ENCODE data around the gene PHACTR1.

The PHACTR1 gene

DNA sequence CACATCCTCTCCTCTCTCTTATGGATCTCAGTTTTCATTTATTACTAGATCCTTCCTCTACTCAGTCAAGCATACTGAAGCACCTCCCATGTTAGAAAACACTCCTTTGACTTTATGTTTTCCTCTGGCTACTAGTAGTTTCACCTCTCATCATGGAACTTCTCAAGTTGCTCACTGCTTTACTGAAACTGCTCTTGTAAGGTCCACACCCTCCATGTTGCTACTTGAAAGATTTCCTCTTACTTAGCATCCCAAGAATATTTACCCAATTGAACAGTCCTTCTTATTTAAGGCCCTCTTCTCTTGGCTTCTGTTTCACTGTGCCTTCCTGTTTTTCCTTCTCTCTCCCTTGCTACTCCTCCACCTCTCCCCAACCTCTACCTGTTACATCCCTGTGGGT lies 381.4 kb downstream of the PHACTR1 start:
- TF ChIP-seq, protein P1, sequence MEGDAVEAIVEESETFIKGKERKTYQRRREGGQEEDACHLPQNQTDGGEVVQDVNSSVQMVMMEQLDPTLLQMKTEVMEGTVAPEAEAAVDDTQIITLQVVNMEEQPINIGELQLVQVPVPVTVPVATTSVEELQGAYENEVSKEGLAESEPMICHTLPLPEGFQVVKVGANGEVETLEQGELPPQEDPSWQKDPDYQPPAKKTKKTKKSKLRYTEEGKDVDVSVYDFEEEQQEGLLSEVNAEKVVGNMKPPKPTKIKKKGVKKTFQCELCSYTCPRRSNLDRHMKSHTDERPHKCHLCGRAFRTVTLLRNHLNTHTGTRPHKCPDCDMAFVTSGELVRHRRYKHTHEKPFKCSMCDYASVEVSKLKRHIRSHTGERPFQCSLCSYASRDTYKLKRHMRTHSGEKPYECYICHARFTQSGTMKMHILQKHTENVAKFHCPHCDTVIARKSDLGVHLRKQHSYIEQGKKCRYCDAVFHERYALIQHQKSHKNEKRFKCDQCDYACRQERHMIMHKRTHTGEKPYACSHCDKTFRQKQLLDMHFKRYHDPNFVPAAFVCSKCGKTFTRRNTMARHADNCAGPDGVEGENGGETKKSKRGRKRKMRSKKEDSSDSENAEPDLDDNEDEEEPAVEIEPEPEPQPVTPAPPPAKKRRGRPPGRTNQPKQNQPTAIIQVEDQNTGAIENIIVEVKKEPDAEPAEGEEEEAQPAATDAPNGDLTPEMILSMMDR (IDR thresholded peaks at IDR 0.05; ENCODE audit: control insufficient read depth, insufficient read depth, low read depth, low read length, missing control alignments): no peak
- no peak for DNase-seq (ENCODE audit: low read depth)
- H3K4me3 ChIP-seq (ENCODE audit: control insufficient read depth, low read depth, low read length): no peak overlapping the region

DNA sequence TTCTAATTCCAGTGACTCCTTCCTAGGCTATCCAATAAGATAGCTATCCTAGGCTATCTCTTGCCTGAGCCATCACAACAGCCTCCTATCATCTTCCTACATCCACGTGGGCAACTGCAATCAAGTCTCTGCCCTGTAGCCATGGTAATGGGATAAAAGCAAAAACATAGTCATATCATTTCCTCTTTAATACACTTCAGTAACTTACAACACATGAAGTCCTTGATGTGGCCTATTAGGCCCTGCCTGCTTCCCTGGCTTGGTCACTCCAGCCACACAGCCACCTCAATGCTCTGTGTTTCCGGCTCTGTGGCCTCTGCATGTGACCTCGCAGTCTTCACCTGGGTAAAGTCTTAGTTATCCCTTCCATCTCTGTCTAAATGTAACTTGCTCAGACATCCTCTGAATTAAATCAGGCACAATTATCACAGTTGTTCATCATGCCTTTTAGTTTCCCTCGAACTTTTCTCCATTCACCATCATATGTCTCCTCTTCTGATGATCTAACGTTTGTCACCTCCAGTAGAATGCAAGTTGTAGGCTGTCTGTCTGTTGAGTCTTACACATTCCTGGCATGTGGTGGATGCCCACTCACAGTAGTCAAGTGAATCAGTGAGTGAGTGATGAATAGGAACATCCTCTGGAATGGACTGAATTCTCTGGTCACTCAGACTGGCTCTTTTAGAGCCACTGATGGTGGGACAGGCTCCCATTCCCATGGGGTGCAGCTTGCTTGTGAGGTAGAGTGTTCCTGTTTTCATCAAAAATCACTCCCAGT lies 382.4 kb downstream of the PHACTR1 start:
- no peak for DNase-seq (ENCODE audit: low read depth)
- TF ChIP-seq, protein P1 (IDR thresholded peaks at IDR 0.05; ENCODE audit: control insufficient read depth, insufficient read depth, low read depth, low read length, missing control alignments): no peak
- no peak overlapping the region for H3K4me3 ChIP-seq (ENCODE audit: control insufficient read depth, low read depth, low read length)

DNA sequence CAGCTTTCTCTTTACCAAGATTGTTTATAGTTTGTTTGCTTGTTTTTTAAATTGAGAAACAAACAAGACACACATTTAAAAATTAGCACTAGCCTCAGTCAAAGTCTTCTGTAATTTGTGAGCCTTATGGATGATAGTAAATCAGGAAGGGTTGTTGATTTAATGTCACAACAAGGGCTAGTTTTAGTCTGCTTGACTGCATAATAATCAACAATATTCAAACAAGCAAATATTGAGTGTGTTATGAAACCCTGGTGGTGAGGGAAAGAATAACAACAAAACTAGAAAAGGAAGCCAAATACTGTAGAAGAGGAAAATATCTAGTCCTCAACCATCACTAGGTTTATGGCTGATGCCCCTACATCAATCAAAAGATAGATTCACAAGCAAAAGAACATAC lies 383.2 kb downstream of the PHACTR1 start:
- no peak for DNase-seq (ENCODE audit: low read depth)
- no peak overlapping the region for H3K4me3 ChIP-seq (ENCODE audit: control insufficient read depth, low read depth, low read length)
- TF ChIP-seq, protein P1 (IDR thresholded peaks at IDR 0.05; ENCODE audit: control insufficient read depth, insufficient read depth, low read depth, low read length, missing control alignments): no peak

DNA sequence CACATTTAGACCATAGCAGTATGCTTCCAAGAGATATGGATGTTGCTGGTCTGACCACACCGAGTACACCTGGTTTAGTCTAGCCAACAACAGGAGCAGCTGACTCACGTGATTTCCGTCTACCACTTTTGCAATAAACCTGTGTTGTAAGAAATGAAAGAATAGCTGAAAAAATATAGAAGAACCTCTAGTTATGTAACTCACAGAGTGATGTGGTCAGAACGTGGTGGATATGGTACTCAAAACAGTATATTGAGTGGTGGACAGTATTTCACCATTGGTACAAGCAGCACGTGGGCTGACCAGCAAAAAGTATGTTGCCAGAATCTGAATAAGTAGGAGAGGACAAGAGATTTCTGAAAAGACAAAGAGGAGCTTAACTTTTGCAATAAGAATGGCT lies 384.8 kb downstream of the PHACTR1 start:
- DNase-seq (ENCODE audit: low read depth): no peak
- no peak overlapping the region for H3K4me3 ChIP-seq (ENCODE audit: control insufficient read depth, low read depth, low read length)
- TF ChIP-seq, protein P1 (IDR thresholded peaks at IDR 0.05; ENCODE audit: control insufficient read depth, insufficient read depth, low read depth, low read length, missing control alignments): no peak

DNA sequence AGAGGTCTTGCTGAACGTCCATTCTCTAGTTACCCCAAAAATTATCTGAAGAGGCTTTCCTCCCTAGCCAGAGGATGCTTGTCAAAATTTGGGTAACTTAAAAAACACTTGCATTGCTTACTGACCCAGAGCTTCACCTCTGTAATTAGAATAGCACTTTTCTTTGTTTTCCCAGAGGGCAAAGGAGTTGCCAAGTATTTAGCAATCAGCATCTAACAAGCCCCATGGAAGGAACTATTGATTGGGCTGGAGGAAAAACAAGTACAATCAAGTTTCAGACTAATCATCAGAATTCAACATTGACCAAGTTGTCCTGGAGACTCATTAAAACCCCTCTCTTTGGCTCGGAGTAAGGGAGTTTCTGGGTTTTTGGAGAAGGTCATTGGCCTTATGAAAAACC lies 385.4 kb downstream of the PHACTR1 start:
- no peak overlapping the region for H3K4me3 ChIP-seq (ENCODE audit: control insufficient read depth, low read depth, low read length)
- DNase-seq (ENCODE audit: low read depth): no peak
- TF ChIP-seq, protein P1 (IDR thresholded peaks at IDR 0.05; ENCODE audit: control insufficient read depth, insufficient read depth, low read depth, low read length, missing control alignments): no peak

DNA sequence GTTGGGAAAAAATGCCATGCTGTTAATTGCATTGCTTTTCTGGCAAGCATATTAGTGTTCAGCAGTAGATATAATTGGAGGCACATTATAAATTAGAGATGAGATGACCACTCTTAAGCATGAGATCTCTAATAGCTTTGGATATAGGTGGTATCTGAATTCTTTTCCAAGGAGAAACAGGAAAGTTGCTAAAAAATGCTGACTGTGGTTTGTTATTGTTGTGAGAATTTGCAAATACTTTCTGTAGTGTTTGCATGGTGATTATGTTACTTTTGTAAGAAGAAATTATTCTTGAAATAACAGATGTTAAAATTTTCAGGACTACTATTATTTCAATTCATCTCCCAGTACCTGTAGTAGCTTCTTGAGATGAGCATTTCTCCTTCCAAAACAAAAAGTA lies 386.6 kb downstream of the PHACTR1 start:
- TF ChIP-seq, protein P1 (IDR thresholded peaks at IDR 0.05; ENCODE audit: control insufficient read depth, insufficient read depth, low read depth, low read length, missing control alignments): no peak
- no peak overlapping the region for H3K4me3 ChIP-seq (ENCODE audit: control insufficient read depth, low read depth, low read length)
- no peak for DNase-seq (ENCODE audit: low read depth)

All from AG09309 (cell line).